HPDE6-E6E7 (cell line): ENCODE results near the gene ERC2.
"Not testable (repeated sequence)": the region's sequence is repeated elsewhere in the genome, so short reads cannot be mapped to it uniquely, and the experiment has no call there.

Source experiments
- DNase-seq: peaks from one replicate; pipeline ENCODE4 v3.0.0; 2011; ENCODE audit warnings: missing footprints; ENCODE audit errors: extremely low spot score

Gene ERC2

GRCh38 chr3:55884066-55884465 lies 584.2 kb downstream of the ERC2 start:
- DNase-seq: no peak

DNA sequence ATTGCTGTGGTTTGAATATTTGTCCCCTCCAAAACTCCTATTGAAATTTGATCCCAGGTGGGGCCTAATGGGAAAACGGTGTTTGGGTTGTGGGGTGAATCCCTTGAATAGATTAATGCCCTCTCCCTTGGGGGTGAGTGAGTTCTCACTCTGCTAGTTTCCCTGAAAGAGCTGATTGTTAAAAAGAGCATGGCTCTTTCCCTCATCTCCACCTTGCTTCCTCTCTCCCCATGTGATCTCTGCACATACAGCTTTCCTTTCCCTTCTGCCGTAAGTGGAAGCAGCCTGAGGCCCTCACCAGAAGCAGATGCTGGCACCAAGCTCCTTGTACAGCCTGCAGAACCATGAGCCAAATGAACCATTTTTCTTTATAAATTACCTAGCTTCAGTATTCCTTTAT lies 586.3 kb downstream of the ERC2 start:
- DNase-seq: no peak

GRCh38 chr3:55880357-55880756 lies 587.9 kb downstream of the ERC2 start:
- no peak for DNase-seq

GRCh38 chr3:55879901-55880331 lies 588.4 kb downstream of the ERC2 start:
- no peak for DNase-seq

GRCh38 chr3:55877703-55878102 lies 590.6 kb downstream of the ERC2 start:
- DNase-seq: no peak

GRCh38 chr3:55876560-55876959 lies 591.7 kb downstream of the ERC2 start:
- no peak for DNase-seq

- DNase-seq: no peak
These were observed 593.2 kb downstream of the ERC2 start for GRCh38 chr3:55875113-55875512.

DNA sequence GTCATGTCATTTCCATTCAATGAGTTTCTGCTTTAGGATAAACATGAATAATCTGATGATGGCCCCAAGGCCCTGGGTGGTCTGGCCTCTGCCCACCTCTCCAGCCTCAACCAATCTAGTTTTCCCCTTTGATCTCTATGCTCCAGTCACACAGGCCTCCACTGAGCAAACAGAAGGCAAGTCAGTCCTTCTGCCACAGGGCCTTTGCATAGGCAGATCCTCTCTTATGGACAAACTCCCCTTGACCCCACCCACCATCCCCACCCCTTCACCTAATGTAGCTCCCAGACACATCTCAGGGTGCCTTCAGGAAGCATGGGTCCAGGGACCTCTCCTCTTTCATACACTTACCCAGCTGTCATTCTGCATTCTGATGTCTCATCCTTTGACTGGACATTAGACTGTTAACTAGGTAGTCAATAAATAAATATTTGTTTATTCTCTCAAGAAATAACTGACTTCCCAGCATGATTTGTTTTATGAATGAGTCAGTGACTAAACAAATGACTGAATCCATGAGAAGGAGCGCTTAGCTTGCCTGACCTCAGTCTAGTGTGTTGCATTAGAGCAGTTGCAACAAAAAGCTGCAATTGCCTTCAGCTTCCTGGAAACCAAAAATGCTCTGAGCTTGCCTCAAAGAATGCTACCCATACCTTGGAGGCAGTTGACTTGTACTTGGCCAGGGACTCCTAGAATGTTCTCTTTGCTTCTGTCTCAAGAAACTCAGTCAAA lies 594.6 kb downstream of the ERC2 start:
- DNase-seq: no peak

- no peak for DNase-seq
These were observed 597.7 kb downstream of the ERC2 start for GRCh38 chr3:55870594-55870993.

- no peak for DNase-seq
These were observed 599.9 kb downstream of the ERC2 start for GRCh38 chr3:55868347-55868746.

GRCh38 chr3:55863028-55863427 lies 605.2 kb downstream of the ERC2 start:
- no peak for DNase-seq

GRCh38 chr3:55860049-55860721 lies 608.1 kb downstream of the ERC2 start:
- DNase-seq: no peak

DNA sequence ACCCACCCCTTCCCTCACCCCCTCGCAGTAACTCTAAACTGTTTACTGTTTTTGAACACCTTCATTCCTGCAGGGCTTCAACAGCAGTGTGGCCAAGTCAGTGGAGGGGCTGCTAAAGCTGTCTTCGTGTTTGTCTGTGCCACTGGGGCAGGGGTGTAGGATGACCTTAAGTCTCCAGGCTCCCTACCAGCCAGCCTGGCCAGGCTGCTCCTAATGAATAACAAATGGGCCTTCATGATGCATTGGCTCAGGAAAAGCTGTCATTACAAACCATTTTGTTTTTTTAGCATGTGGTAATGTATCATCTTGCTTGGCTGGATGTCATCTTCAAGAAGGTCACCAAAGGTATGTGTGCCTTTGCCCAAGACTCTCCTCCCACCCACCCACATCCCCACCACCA lies 609.0 kb downstream of the ERC2 start:
- no peak for DNase-seq

GRCh38 chr3:55858727-55859126 lies 609.5 kb downstream of the ERC2 start:
- DNase-seq: no peak

GRCh38 chr3:55858302-55858701 lies 610.0 kb downstream of the ERC2 start:
- DNase-seq: no peak

DNA sequence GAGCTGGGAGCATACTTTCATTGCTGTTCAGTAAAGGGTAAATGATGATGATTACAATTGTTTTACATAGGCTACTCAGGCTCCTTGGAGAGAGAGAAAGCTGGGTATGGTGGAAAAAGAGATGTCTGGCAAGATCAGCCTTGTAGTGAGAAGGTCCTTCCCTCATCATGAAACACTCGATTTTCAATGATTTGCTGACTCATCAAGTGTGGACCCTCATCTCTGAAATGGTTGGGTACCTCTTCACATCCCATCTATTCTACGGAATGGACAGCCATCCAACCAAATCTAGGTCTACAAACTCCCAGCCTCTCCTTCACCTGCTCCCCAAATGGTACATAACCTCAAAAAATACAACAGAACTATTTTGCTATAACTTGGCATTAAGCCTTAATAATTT lies 610.6 kb downstream of the ERC2 start:
- DNase-seq: no peak

GRCh38 chr3:55855311-55855710 lies 613.0 kb downstream of the ERC2 start:
- DNase-seq: no peak

GRCh38 chr3:55854494-55854893 lies 613.8 kb downstream of the ERC2 start:
- DNase-seq: no peak

DNA sequence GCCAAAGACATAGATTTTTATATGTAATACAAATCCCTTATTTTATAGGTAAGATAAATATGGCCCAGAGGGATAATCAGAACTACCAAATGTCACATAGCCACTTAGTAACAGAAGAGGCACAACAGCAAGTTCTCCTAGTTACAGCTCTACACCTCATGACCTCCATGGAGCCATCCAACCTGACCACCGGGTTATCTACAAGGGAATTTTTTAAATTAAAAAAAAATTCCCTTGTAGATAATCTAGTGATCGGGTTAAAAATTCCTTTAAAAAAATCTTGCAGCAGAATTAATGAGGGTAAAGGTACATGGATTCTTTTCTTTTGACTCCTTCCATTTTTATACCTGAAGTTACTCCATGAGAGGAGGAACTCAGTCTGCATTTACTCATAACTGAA lies 615.9 kb downstream of the ERC2 start:
- no peak for DNase-seq

GRCh38 chr3:55842204-55842603 lies 626.1 kb downstream of the ERC2 start:
- no peak for DNase-seq

GRCh38 chr3:55831876-55832275 lies 636.4 kb downstream of the ERC2 start:
- not testable (repeated sequence) for DNase-seq

DNA sequence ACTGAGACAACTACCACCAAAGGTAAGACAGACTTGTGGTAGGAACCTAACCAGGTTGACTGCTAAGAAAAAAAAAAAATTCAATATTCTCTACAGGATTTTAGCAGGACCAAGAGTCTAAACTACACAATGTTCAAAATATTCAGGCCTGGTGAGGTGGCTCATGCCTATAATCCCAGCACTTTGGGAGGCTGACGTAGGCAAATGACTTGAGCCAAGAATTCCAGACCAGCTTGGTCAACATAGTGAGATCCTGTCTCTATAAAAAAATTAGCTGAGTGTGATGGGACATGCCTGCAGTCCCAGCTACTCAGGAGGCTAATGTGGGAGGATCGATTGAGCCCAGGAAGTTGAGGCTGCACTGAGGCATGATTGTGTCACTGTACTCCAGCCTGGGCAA lies 639.6 kb downstream of the ERC2 start:
- no peak for DNase-seq

DNA sequence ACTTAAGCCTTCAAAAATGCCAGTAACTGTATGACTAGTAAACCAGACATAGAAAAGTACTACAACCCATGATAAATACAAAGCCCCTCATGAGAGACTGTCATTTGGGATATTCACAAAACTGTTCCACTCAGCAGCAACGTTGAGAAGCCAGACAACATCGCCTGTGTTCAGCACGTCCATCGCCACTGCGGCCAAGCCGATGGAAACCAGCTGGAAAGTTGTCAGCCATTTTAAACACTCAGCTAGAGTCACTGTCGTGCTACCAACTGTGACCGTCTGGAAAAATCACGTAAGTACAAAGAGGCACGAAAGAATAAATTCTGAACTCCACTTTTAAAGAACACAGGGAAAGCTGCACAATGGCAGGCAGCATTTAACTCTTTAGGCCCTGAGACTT lies 640.5 kb downstream of the ERC2 start:
- no peak for DNase-seq
